Right renal pelvis (tissue), 4 donors: ENCODE measurements around the gene LPAR1. TPM values are rescaled to one million over a fixed set of nuclear protein-coding genes. Genes with fewer than 3 reads are reported as not detected.
"Not testable (repeated sequence)": the region's sequence is repeated elsewhere in the genome, so short reads cannot be mapped to it uniquely, and the experiment has no call there.

ENCODE experiments used
- DNase-seq, 4 donors: peaks; one replicate each; pipeline ENCODE4 v3.0.0-alpha.2; 2013; ENCODE audit warnings: low read depth in 4 of 4, low spot score in 3 of 4, missing footprints in 1 of 4
- polyA plus RNA-seq, 4 donors: library from polyadenylated mRNA; unstranded; fragments of 120-200 nt; gene quantifications; one replicate each; pipeline ENCODE4 v1.2.1, GENCODE V29; 2013; ENCODE audit not compliant: insufficient read length in 4 of 4

LPAR1 gene, protein sequence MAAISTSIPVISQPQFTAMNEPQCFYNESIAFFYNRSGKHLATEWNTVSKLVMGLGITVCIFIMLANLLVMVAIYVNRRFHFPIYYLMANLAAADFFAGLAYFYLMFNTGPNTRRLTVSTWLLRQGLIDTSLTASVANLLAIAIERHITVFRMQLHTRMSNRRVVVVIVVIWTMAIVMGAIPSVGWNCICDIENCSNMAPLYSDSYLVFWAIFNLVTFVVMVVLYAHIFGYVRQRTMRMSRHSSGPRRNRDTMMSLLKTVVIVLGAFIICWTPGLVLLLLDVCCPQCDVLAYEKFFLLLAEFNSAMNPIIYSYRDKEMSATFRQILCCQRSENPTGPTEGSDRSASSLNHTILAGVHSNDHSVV
- 10 to 100 TPM; 27.4 to 31.0 (median 28.1) TPM for polyA plus RNA-seq

DNA sequence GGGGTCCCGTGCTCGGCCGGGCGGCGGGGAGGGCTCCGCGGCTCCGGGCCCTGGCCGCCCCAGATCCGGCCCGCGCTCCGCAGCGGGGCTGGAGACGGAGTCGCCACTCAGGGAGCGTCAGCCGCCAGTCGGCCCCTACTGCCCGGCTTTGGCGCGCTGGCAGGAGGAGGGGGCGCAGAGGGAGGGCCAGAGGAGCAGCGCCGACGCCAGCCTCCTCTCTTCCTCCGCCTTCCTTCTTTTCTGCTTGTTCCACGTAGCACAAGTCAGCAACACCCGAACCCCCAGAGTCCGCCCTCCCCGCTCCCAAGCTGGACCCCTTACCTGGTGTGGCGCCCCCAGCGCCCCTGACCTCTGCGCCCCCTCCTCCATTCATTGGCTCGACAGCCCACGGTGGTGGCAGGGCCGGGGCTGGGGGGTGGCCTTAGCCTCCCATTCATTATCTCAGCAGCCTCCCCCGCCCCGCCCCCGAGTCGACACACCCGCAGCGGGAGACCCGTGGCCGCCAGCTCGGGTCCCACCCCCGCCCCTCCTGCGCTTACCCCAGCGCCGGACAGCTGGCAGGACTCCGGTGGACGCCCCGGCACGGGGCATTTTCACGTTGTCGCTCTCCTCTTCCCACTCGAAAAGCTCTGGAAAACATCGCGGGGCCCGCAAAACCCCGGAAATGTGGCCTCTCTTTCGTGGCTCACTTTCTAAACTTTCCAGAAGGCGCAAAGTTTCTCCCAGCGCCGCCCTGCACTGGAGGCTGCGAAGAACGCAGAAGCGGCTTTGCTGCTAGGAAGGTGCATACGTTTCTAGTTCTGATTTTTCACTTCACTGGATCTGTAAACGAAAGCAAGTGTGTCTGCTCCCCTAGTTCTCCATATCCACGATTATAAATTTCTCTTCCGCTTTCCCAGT is at the start of gene LPAR1:
TSS of gene LPAR1 (minus strand) at position 140 of the 900 bp plus-strand sequence. CDS start 66,353 bp downstream, outside the sequence.
- DNase-seq: peak in 2 of 4 donors; percentile 57

DNA sequence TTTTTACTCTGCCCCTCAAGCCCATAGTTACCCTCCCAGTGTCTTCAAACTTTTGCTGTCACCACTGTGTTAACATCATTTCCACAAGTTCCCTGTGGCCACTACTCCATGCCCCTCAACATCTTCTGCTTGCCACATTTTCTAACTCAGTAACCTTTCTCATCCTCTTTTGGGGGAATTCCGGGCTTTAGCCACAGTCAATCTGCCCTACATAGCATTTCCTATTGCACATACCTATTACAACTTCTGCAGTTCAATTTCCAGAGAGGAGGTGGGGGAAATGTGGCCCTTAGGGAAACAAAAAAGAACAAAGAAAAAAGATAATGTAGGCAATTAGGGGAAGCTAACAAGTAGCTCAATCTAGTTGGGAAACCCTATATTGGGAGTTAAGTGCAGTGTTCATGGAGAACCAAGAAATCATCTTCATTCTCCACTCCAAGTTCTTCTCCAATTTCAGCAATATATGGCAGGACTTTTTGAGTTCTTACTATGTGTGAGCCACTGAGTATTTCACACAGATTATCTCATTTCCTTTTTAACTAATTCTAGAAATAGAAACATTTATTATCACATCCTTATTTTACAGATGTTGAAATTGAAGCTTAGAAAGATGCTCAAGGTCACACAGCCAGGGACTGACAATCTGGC is 40.2 kb upstream of the LPAR1 start:
- no peak for DNase-seq

DNA sequence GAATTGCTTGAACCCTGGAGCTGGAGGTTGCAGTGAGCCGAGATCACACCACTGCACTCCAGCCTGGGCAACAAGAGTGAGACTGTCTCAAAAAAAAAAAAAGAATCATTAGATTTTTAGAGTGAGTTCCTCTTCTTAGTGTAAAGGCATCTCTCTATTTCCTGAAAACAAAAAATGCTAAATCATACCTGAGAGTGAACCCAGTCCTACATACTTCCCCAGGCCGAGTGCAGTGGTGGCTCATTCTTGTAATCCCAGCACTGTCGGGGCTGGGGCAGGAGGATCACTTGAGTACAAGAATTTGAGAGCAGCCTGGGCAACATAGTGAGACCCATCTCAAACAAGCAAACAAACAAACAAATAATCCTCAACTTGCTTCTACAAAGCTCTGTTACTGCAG is 38.2 kb upstream of the LPAR1 start:
- no peak for DNase-seq

DNA sequence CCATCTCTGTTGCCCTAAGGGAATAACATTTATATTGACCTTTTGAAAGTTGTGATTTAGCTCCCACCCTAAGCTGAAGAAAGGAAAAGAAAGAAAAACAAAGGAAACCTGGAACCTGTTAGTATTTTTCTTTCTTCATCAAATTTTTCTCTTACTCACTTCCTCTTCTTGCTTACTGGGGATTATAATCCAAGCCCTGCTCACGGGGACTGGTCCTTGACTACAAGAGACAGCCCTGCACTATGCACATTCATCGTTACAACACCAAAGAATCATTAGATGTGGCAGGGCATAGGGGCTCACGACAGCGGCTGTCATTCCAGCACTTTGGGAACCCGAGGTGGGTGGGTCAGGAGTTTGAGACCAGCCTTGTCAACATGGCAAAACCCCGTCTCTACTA is 37.8 kb upstream of the LPAR1 start:
- DNase-seq: no peak

DNA sequence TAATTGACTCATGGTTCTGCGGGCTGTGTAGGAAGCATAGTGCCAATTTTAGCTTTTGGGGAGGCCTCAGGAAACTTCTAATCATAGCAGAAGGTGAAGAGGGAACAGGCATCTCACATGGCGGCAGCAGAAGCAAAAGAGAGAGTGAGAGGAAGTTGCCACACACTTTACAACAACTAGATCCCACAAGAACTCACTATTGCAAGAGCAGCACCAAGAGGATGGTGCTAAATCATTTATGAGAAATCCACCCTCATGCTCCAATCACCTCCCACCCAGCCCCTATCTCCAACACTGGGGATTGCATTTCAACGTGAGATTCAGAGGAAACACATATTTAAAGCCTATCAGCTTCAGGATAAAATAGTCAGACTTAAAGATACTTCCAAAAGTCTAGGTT is 36.1 kb upstream of the LPAR1 start:
- no peak for DNase-seq

DNA sequence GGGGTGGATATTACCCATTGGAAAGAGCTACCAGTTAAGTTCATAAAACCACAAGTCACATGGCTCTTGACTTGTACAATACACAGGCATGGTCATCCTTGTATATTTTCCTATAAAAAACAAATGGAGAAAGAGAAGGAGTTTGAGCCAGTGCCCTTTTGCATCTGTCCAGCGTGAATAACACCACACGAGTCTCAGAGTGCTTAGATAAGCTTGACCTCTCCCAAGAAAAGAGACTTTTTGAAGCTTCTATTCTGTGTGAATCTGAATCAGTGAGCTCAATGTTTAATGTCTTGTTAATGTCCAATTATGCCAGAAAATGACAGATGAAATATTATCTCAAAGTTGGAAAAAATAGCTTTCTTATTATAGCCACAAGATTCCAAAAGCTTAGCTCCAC is 30.9 kb upstream of the LPAR1 start:
- no peak for DNase-seq

DNA sequence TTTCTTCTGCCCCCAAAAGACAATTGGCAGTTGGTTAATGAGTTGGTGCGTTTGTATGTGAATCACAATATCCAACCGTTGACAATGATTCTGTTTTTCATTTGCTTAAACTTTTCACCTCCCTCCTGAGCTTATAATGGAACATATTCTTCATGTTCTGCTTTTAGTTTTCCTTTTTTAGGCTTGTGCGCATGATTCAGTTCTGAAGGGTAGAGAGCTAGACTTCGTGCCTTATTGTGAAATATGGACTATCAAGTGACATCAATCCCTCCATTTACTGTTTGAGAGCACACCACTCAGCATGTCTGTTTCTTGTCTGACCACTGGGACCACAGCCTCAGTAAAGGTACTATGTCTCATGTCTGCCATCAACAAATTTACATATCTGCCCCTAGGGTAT is 30.5 kb upstream of the LPAR1 start:
- DNase-seq: no peak

DNA sequence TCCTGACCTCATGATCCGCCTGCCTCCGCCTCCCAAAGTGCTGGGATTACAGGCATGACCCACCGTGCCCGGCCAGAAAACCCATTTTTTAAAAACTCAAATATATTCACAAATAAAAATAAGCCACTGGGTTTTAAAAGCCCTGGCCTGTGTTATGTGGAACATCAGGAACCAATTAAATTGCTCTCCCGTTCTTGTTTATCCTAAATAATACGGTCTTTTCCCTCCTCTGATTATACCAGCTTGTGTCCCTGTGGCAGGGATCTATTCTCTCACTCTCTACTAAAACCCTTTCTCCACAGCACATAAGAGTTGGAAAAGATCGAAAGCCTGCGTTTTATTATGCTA is 30.1 kb upstream of the LPAR1 start:
- no peak for DNase-seq

DNA sequence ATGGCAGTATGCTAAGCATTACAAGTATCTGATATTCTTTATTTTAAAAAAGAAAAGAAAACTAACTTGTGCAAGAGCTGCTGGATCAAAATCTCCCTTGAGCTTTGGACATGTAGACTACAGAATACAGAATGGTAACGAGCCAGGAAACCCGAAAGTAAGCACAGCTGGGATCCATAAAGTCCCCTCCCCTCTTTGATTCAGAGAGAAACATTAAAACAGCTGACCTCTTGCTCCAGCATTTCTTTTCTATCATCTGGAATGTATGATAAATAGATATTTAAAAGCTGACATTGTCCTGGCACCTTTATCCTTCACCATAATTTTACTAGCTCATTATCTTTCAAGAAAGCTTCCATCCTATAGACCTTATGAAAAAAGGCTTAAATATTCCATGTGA is 28.2 kb upstream of the LPAR1 start:
- DNase-seq: peak; percentile 38 to 52 (median 42)

DNA sequence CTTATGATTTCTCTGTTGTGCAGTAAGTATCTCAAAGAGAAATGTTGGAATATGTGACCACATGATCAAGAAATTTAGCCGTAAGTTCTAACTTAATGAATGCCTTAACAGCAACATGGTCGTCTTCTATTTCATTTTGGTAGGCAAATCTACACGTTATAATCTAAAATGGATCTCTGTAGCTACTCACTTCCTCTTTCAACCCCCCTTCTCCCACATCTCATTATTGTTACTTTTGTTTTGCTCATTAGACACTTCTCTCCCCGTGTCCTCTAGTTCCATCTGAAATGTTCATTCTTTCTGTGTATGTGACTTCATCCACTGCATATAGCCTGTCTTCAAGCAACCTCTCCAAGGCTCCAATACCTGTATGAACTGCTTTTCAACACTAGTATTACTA is 27.1 kb upstream of the LPAR1 start:
- no peak for DNase-seq

DNA sequence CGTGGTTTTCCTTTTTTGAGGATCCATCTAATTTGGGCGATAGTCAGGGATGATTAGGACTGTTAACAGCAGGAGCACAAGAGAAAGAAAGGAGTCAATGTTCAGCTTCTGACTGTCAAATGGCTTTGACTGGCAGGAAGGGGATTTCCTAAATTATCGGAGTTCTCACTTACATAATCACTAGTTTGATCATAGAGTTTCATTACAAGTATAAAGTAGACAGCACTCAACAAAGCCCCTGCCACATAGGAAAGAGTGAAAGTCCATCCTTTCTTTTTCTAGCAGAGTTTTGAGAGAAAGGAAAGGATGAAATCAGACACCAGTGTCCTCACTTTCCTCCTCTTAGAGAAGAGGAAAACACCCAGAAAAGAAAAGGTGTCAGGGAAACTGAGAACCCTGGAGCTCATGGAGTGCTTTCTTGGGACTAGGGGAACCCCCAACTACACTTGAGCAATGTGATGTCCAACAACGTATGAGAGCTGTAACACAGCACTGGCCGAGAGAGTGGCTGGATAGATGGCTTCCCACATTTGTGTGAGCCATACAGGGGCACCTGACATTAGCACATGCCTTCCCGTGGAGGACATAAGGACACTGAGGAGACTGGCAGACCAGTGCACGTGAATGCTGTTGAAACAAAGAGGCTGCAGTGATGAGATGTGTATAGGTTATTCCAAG is 26.0 kb upstream of the LPAR1 start:
- DNase-seq: no peak

DNA sequence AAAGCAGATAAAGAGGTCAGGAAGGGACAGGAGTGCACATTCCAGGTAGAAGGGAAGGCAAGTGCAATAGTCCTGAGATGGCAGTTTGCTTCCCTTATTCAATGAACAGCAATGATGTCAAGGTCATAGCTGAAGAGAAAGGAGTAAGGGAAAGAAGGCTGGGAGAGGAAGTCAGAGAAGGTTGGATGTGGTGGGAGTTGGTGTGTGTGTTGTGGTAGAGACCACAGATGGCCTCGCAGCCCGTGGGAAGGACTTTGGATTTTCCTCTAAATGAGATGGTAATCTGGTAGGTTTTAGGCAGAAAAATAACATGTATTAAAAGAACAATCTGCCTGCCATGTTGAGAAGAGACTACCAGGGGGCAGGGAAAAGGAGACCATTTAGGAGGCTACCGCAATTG is 25.1 kb upstream of the LPAR1 start:
- no peak for DNase-seq

DNA sequence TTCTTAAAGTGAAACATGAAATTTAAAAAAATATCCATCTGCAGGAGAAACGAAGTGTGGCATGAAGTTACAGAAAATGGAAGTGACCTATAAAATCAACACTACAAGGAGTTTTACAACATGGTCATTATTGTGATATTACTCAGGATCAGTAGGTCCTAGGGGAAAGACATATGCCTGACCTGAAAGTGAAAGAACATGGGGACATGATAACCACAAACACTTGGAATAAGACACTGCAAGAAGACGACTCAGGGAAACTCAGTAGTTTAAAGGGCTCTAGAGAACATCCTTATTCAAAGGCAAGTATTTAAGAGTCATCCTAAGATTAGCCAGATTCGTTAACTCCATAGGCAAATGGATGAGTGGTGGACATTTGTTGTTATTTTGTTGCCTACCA is 19.9 kb upstream of the LPAR1 start:
- DNase-seq: no peak

DNA sequence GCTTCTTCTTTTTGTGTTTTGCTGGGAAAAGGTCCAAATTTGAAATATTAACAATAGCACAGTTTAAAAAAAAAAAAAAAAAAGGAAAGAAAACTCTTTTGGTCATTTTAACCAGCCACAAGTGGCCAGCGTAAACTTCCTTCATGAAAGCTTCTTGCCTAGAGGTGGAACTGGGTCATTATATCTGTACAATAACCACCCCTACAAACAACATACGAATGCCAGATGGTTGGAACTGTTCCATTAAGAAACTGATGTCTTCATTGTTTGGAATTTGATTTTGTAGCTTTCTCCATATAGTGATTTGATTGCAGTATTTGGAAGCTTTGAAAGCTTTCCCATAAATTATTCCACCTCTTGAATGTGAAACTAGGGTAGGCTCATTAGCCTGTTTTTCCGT is 18.3 kb upstream of the LPAR1 start:
- no peak for DNase-seq

DNA sequence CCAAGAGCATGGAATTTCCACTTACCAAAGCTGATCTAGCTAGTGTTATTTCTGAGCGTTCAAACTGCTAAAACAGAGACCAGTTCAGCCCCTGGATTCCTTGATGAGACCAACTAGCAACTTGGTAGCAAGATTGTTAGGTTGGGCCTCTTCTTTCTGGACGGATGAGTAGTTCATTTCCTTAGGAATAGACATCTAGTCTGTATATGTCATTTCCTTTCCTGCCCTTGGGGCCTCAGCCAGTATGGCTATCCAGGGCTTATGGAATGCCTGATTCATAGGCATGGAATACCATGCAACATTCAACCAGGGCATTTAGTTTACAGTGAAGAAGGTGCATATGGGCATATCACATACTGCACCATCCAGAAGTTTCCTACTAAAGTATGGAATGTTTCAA is 14.5 kb upstream of the LPAR1 start:
- no peak for DNase-seq

DNA sequence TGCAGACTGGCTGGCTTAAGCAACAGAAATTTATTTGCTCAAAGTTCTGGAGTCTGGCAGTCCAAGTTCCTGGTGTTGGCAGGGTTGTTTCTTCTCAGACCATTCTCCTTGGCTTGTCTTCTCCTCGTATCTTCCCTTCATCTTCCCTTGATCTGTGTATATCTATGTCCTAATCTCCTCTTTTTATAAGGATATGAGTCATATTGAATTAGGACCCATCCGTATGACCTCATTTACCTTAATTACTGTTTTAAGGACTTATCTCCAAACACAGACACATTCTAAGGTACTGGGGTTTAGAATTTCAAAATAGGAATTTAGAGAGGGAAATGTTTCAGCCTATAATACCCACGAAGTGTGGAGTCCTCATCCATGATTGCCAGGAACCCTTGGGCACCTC is 13.1 kb upstream of the LPAR1 start:
- no peak for DNase-seq

DNA sequence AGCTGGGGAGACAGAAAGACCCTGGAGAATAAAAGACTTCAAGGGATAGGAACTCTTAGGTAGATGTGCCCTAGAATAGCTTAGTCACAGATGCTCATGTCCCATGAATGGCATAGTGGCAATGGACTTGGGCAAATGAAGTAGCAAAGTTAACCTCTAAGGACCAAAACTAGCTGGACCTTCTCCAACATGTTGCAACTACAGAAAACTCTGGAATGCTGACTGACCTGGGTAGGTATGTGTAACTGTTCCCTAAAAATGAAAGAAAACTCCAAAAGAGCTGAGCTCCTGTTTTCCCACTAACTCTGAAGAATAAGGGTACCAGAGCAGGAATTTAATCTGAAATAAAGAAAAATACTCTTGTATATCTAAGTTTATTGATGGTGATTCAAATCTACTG is 12.5 kb upstream of the LPAR1 start:
- no peak for DNase-seq

DNA sequence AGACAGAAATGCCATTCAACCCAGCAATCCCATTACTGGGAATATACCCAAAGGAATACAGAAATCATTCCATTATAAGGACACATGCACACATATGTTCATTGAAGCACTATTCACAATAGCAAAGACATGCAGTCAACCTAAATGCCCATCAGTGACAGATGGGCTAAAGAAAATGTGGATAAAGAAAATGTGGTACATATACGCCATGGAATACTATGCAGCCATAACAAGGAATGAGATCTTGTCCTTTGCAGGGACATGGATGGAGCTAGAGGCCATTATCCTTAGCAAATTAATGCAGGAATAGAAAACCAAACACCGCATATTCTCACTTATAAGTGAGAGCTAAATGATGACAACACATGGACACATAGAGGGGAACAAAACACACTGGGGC is 9.0 kb upstream of the LPAR1 start:
- DNase-seq: not testable (repeated sequence)

DNA sequence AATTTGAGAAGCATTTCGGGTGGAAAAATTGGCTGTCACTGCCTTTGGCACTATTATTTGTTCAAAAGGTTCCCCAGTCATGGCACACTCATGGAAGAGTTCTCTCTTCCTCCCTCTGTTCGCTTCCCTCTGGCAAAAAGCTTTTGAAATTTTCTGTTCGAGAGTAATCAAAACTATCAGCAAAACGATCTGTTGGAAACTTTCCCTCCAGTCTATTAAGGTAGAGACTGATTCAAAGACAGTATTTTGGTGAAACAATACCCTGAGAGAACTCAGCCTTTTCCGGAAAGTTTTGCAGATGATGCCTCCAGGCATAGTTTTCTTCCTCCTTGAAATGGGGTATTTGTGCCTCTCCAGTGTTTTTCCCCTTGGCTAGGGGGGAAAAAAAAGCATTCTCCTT is 3.6 kb upstream of the LPAR1 start:
- DNase-seq: no peak

DNA sequence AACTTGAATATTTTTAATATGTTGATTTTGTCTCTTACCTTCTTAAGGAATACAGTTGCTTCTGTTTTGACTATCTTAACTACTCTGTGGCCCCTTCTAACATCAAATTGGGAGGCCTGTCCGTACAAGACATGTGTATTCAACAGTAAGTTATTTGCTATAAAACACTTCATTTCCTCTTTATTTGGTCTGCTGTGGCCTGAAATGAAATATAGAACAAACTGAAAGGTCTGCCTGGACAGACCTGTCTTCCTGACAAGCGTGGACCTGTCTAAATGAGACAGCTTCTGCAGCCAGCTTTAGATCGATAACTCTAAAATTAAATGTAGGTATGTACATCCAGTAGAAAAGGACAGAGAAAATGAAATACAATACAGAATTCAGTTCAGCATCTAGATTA is 2.2 kb upstream of the LPAR1 start:
- DNase-seq: no peak
